Activated CD8-positive, alpha-beta memory T cell treated with anti-CD3 and anti-CD28 coated beads for 4 hours (primary cell): ENCODE measurements around the gene ADAT1.
A peak's percentile ranks its signal among the peaks of the same experiment; 100 is the strongest.

ENCODE experiments used
- DNase-seq, 2 donors: peaks; one replicate each; pipeline ENCODE4 v3.0.0-alpha.2; 2020; ENCODE audit warnings: low read depth in 2 of 2

ADAT1 gene

GRCh38 chr16:75576384-75576811, 46.7 kb downstream of the ADAT1 start:
- DNase-seq = no peak

- DNase-seq = no peak
Measured at GRCh38 chr16:75575958-75576357, 47.1 kb downstream of the ADAT1 start.

GRCh38 chr16:75573955-75574354, 49.1 kb downstream of the ADAT1 start:
- DNase-seq = no peak

GRCh38 chr16:75572864-75573542, 50.1 kb downstream of the ADAT1 start:
- DNase-seq = no peak

GRCh38 chr16:75570396-75571065, 52.5 kb downstream of the ADAT1 start:
- DNase-seq = no peak

- DNase-seq = no peak
Measured at GRCh38 chr16:75567911-75568310, 55.2 kb downstream of the ADAT1 start.

- no peak for DNase-seq
Measured at GRCh38 chr16:75566758-75567255, 56.3 kb downstream of the ADAT1 start.

- DNase-seq = peak; percentile 79 to 82
Measured at GRCh38 chr16:75566040-75566757, 56.9 kb downstream of the ADAT1 start, which contains the start of gene GABARAPL2. TSS of gene GABARAPL2 (plus strand) at chr16:75566379. CDS start at chr16:75566487, 108 bp downstream.

- no peak for DNase-seq
Measured at GRCh38 chr16:75565640-75566039, 57.4 kb downstream of the ADAT1 start.

GRCh38 chr16:75559564-75560372, 63.3 kb downstream of the ADAT1 start:
- no peak for DNase-seq

GRCh38 chr16:75558846-75559401, 64.2 kb downstream of the ADAT1 start:
- no peak for DNase-seq

- no peak for DNase-seq
Measured at GRCh38 chr16:75556431-75556950, 66.6 kb downstream of the ADAT1 start.

GRCh38 chr16:75555707-75556430, 67.2 kb downstream of the ADAT1 start, which contains the start of gene TMEM231:
TSS of gene TMEM231 (minus strand) at chr16:75556252. CDS start at chr16:75556209, 43 bp downstream.
- DNase-seq = peak; percentile 93 to 95

- DNase-seq = no peak
Measured at GRCh38 chr16:75555213-75555706, 67.8 kb downstream of the ADAT1 start.

- no peak for DNase-seq
Measured at GRCh38 chr16:75552951-75553350, 70.1 kb downstream of the ADAT1 start.

- DNase-seq = no peak
Measured at GRCh38 chr16:75550211-75550662, 72.8 kb downstream of the ADAT1 start.
